Astrocyte (in vitro differentiated cells and primary cell): Measurements from ENCODE around the gene PIH1D1. TPM values are rescaled to one million over a fixed set of nuclear protein-coding genes. Genes with fewer than 3 reads are reported as not detected.

ENCODE experiments used
- DNase-seq: peaks from one replicate; pipeline ENCODE4 v3.0.0-alpha.2; 2010; ENCODE audit warnings: low read depth
- FAIRE-seq: peaks from 2 replicates; lab custom pipeline; 2011; peaks lifted over from hg19 to GRCh38; lab: Jason Lieb, UNC
- H2AFZ ChIP-seq: 2 replicates; pipeline ENCODE4 v1.6.0; 2012; ENCODE audit warnings: low read depth, low read length, inconsistent platforms
- H3K27ac ChIP-seq: 2 replicates; pipeline ENCODE4 v1.5.1; 2011; ENCODE audit warnings: low read depth, low read length, inconsistent platforms
- H3K27me3 ChIP-seq: 2 replicates; pipeline ENCODE4 v1.6.0; 2011; ENCODE audit warnings: low read length, inconsistent platforms; ENCODE audit not compliant: insufficient read depth
- H3K36me3 ChIP-seq: 2 replicates; pipeline ENCODE4 v1.5.1; 2011; ENCODE audit warnings: low read length, inconsistent platforms; ENCODE audit not compliant: insufficient read depth
- H3K4me1 ChIP-seq: 2 replicates; pipeline ENCODE4 v1.5.1; 2011; ENCODE audit warnings: low read length, inconsistent platforms; ENCODE audit not compliant: insufficient read depth
- H3K4me2 ChIP-seq: 2 replicates; pipeline ENCODE4 v1.6.0; 2012; ENCODE audit warnings: low read length, inconsistent platforms
- H3K4me3 ChIP-seq: 2 replicates; pipeline ENCODE4 v1.5.1; 2011; ENCODE audit warnings: low read depth, mild to moderate bottlenecking, low read length, inconsistent platforms; ENCODE audit not compliant: insufficient read depth
- H3K79me2 ChIP-seq: 2 replicates; pipeline ENCODE4 v1.6.0; 2012; ENCODE audit warnings: mild to moderate bottlenecking, low read length, inconsistent platforms; ENCODE audit not compliant: insufficient read depth
- H3K9ac ChIP-seq: 2 replicates; pipeline ENCODE4 v1.6.0; 2012; ENCODE audit warnings: mild to moderate bottlenecking, low read length, inconsistent platforms
- H3K9me3 ChIP-seq: 2 replicates; pipeline ENCODE4 v1.5.1; 2012; ENCODE audit warnings: low read depth, mild to moderate bottlenecking, low read length, inconsistent platforms; ENCODE audit not compliant: insufficient read depth
- H4K20me1 ChIP-seq: 2 replicates; pipeline ENCODE4 v1.6.0; 2012; ENCODE audit warnings: low read length, inconsistent platforms; ENCODE audit not compliant: insufficient read depth
- H3K27ac Mint-ChIP-seq: one replicate; pipeline ENCODE4 v1.8.0; 2021; ENCODE audit warnings: mild to moderate bottlenecking, mixed read lengths; ENCODE audit not compliant: unreplicated experiment
- H3K27me3 Mint-ChIP-seq: one replicate; pipeline ENCODE4 v1.8.0; 2021; ENCODE audit warnings: low read depth, mixed read lengths; ENCODE audit not compliant: unreplicated experiment
- H3K36me3 Mint-ChIP-seq: one replicate; pipeline ENCODE4 v1.8.0; 2021; ENCODE audit warnings: low read depth, mixed read lengths; ENCODE audit not compliant: unreplicated experiment
- H3K4me1 Mint-ChIP-seq: one replicate; pipeline ENCODE4 v1.8.0; 2021; ENCODE audit warnings: low read depth, mixed read lengths; ENCODE audit not compliant: unreplicated experiment
- H3K4me3 Mint-ChIP-seq: one replicate; pipeline ENCODE4 v1.8.0; 2021; ENCODE audit warnings: mild to moderate bottlenecking, moderate library complexity, mixed read lengths; ENCODE audit not compliant: unreplicated experiment
- H3K9me3 Mint-ChIP-seq: one replicate; pipeline ENCODE4 v1.8.0; 2021; ENCODE audit warnings: mild to moderate bottlenecking, mixed read lengths; ENCODE audit not compliant: unreplicated experiment
- CTCF ChIP-seq: IDR thresholded peaks from 2 replicates; pipeline ENCODE4 v1.5.1; 2011; ENCODE audit warnings: low read depth, mild to moderate bottlenecking, inconsistent platforms, low read length, moderate library complexity; ENCODE audit not compliant: insufficient read depth
- EZH2 ChIP-seq: IDR thresholded peaks from 2 replicates; pipeline ENCODE4 v1.6.1; 2012; ENCODE audit warnings: mild to moderate bottlenecking, low read length, inconsistent platforms; ENCODE audit not compliant: insufficient read depth
- total RNA-seq: library from RNA; stranded (reverse); gene quantifications from 2 replicates; pipeline ENCODE4 v1.2.1, GENCODE V29; 2021

PIH1D1 gene
- total RNA-seq, 1 donor from 2014 or later = 61.3 TPM

GRCh38 chr19:49490287-49491029 is 38.8 kb upstream of the PIH1D1 start:
- Histone ChIP-seq H4K20me1 (peaks cover 55% of the 10 kb centered on the region), H3K9me3 (no peaks in the 10 kb centered on the region), H3K9ac (peak overlapping the region; percentile 97), H3K4me2 (peak overlapping the region; percentile 91), H3K79me2 (peaks cover 38% of the 10 kb centered on the region), H3K4me1 (peaks cover 14% of the 10 kb centered on the region), H2AFZ (no peak overlapping the region), H3K27me3 (no peaks in the 10 kb centered on the region), H3K36me3 (peaks cover 36% of the 10 kb centered on the region), H3K4me3 (peak overlapping the region; percentile 98), H3K27ac (peak overlapping the region; percentile 20)
- H3K4me3 Mint-ChIP-seq = peak overlapping the region; percentile 94
- H3K27me3 Mint-ChIP-seq = no peaks in the 10 kb centered on the region
- DNase-seq (no peak), FAIRE-seq (no peak)
- TF ChIP-seq EZH2 (no peak), CTCF (no peak)
- H3K4me1 Mint-ChIP-seq = peaks cover 25% of the 10 kb centered on the region
- no peaks in the 10 kb centered on the region for H3K9me3 Mint-ChIP-seq
- peaks cover 37% of the 10 kb centered on the region for H3K36me3 Mint-ChIP-seq
- peak overlapping the region; percentile 92 for H3K27ac Mint-ChIP-seq

GRCh38 chr19:49489601-49490167 is 38.1 kb upstream of the PIH1D1 start:
- Mint-ChIP-seq H3K36me3 (peaks cover 37% of the 10 kb centered on the region), H3K9me3 (no peaks in the 10 kb centered on the region), H3K27me3 (no peaks in the 10 kb centered on the region), H3K4me3 (peak overlapping the region; percentile 94), H3K27ac (peak overlapping the region; percentile 92), H3K4me1 (peaks cover 25% of the 10 kb centered on the region)
- H3K27ac ChIP-seq = peak overlapping the region; percentile 81
- no peak for DNase-seq
- no peaks in the 10 kb centered on the region for H3K27me3 ChIP-seq
- peaks cover 14% of the 10 kb centered on the region for H3K4me1 ChIP-seq
- no peak overlapping the region for H2AFZ ChIP-seq
- H3K9ac ChIP-seq = peak overlapping the region; percentile 97
- peaks cover 36% of the 10 kb centered on the region for H3K36me3 ChIP-seq
- H3K4me2 ChIP-seq = peak overlapping the region; percentile 91
- H3K4me3 ChIP-seq = peak overlapping the region; percentile 98
- peaks cover 38% of the 10 kb centered on the region for H3K79me2 ChIP-seq
- TF ChIP-seq EZH2 = no peak
- no peak for FAIRE-seq
- peaks cover 55% of the 10 kb centered on the region for H4K20me1 ChIP-seq
- no peaks in the 10 kb centered on the region for H3K9me3 ChIP-seq

- Mint-ChIP-seq H3K9me3 (no peaks in the 10 kb centered on the region), H3K27ac (peak overlapping the region; percentile 92), H3K4me3 (peak overlapping the region; percentile 94), H3K36me3 (peaks cover 37% of the 10 kb centered on the region), H3K27me3 (no peaks in the 10 kb centered on the region), H3K4me1 (peaks cover 25% of the 10 kb centered on the region)
- FAIRE-seq (no peak), DNase-seq (no peak)
- H3K27ac ChIP-seq = peak overlapping the region; percentile 81
- peak overlapping the region; percentile 98 for H3K4me3 ChIP-seq
- TF ChIP-seq CTCF (no peak), EZH2 (no peak)
- peak overlapping the region; percentile 91 for H3K4me2 ChIP-seq
- peak overlapping the region; percentile 97 for H3K9ac ChIP-seq
- H3K4me1 ChIP-seq = peaks cover 14% of the 10 kb centered on the region
- peaks cover 38% of the 10 kb centered on the region for H3K79me2 ChIP-seq
- peaks cover 36% of the 10 kb centered on the region for H3K36me3 ChIP-seq
- H4K20me1 ChIP-seq = peaks cover 55% of the 10 kb centered on the region
- H2AFZ ChIP-seq = no peak overlapping the region
- H3K9me3 ChIP-seq = no peaks in the 10 kb centered on the region
- H3K27me3 ChIP-seq = no peaks in the 10 kb centered on the region
Observed at GRCh38 chr19:49488863-49489537, 37.4 kb upstream of the PIH1D1 start.
